Measurements from ENCODE around the gene LRRC1.

DNA sequence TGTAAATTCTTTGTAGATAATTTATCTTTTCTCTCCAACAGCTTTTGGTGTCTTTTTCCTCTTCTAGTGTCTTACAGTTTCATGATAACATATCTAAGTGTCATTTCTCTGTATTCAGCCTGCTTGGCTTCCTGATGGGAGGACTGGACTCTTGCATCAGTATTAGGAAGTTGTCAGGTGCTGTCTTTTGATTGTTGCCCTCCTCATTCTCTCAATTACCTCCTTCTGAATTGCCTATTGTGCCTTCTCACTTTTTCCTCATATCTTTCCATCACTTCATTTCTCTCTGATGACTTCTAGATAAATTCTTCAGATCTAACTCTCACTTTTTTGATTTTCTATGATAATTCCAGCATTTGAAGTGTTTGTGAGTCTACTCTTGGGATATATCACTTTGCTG is 162.0 kb downstream of the LRRC1 start:
- TF ChIP-seq, protein P1, sequence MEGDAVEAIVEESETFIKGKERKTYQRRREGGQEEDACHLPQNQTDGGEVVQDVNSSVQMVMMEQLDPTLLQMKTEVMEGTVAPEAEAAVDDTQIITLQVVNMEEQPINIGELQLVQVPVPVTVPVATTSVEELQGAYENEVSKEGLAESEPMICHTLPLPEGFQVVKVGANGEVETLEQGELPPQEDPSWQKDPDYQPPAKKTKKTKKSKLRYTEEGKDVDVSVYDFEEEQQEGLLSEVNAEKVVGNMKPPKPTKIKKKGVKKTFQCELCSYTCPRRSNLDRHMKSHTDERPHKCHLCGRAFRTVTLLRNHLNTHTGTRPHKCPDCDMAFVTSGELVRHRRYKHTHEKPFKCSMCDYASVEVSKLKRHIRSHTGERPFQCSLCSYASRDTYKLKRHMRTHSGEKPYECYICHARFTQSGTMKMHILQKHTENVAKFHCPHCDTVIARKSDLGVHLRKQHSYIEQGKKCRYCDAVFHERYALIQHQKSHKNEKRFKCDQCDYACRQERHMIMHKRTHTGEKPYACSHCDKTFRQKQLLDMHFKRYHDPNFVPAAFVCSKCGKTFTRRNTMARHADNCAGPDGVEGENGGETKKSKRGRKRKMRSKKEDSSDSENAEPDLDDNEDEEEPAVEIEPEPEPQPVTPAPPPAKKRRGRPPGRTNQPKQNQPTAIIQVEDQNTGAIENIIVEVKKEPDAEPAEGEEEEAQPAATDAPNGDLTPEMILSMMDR (conservative IDR thresholded peaks at IDR 0.05 in 1 of 2, IDR thresholded peaks at IDR 0.05 in 1 of 2; ENCODE audit: low read depth in 1 of 2, low read length in 2 of 2): no peak
- no peak for TF ChIP-seq EZH2 (IDR thresholded peaks at IDR 0.05; ENCODE audit: low read length, missing control alignments)

Data from fibroblast of lung (primary cell).